OCI-LY1 (cell line): ENCODE results near the gene CENPU.

ENCODE experiments used
- H2AFZ ChIP-seq: fragments of 200-600 bp; sonication (generic), shearing (Covaris generic); 2 replicates; pipeline ENCODE4 v1.6.0; 2014; ENCODE audit warnings: antibody characterized with exemption, mild to moderate bottlenecking, low read length
- H3F3A ChIP-seq: fragments of 200-600 bp; sonication (generic), shearing (Covaris generic); 2 replicates; pipeline ENCODE4 v1.6.0; 2014; ENCODE audit warnings: mild to moderate bottlenecking, antibody characterized with exemption, low read length, moderate library complexity; ENCODE audit not compliant: insufficient read depth
- H3K27ac ChIP-seq: fragments of 200-600 bp; sonication (generic); 2 replicates; pipeline ENCODE4 v1.5.1; 2014; ENCODE audit warnings: low read length, mixed run types, mild to moderate bottlenecking, low read depth; ENCODE audit not compliant: poor library complexity, severe bottlenecking
- H3K27me3 ChIP-seq: fragments of 200-600 bp; sonication (generic); 2 replicates; pipeline ENCODE4 v1.6.0; 2014; ENCODE audit warnings: antibody characterized with exemption, mild to moderate bottlenecking, low read length, moderate library complexity; ENCODE audit not compliant: insufficient read depth
- H3K36me3 ChIP-seq: fragments of 200-600 bp; sonication (generic); 2 replicates; pipeline ENCODE4 v1.6.1; 2014; ENCODE audit warnings: mild to moderate bottlenecking, antibody characterized with exemption, low read length, moderate library complexity, mixed read lengths; ENCODE audit not compliant: insufficient read depth
- H3K4me1 ChIP-seq: fragments of 200-600 bp; sonication (generic); 2 replicates; pipeline ENCODE4 v1.5.1; 2014; ENCODE audit warnings: mild to moderate bottlenecking, low read length, moderate library complexity; ENCODE audit not compliant: insufficient read depth, severe bottlenecking
- H3K4me2 ChIP-seq: fragments of 200-600 bp; sonication (generic), shearing (Covaris generic); 2 replicates; pipeline ENCODE4 v1.6.1; 2014; ENCODE audit warnings: low read length
- H3K4me3 ChIP-seq: fragments of 200-600 bp; sonication (generic); 2 replicates; pipeline ENCODE4 v1.5.1; 2014; ENCODE audit warnings: low read length, low read depth, mild to moderate bottlenecking, mixed read lengths; ENCODE audit not compliant: poor library complexity, severe bottlenecking
- H3K79me2 ChIP-seq: fragments of 200-600 bp; shearing (Covaris generic); 2 replicates; pipeline ENCODE4 v1.6.1; 2016; ENCODE audit warnings: mixed run types, low read length, mixed read lengths; ENCODE audit not compliant: insufficient read depth
- H3K9ac ChIP-seq: fragments of 200-600 bp; sonication (generic), shearing (Covaris generic); 2 replicates; pipeline ENCODE4 v1.6.1; 2014; ENCODE audit warnings: mild to moderate bottlenecking, low read length, mixed read lengths
- H3K9me2 ChIP-seq: fragments of 200-600 bp; sonication (generic), shearing (Covaris generic); 2 replicates; pipeline ENCODE4 v1.6.1; 2014; ENCODE audit warnings: low read depth, mild to moderate bottlenecking, low read length, mixed read lengths
- H3K9me3 ChIP-seq: fragments of 200-600 bp; shearing (Covaris generic); 2 replicates; pipeline ENCODE4 v1.6.1; 2014; ENCODE audit warnings: low read length, mixed read lengths
- H4K20me1 ChIP-seq: fragments of 200-600 bp; sonication (generic), shearing (Covaris generic); 2 replicates; pipeline ENCODE4 v1.6.0; 2016; ENCODE audit warnings: mild to moderate bottlenecking, low read length; ENCODE audit not compliant: insufficient read depth
- CTCF ChIP-seq: fragments of 200-600 bp; sonication (generic), shearing (Covaris generic); IDR thresholded peaks from 2 replicates; pipeline ENCODE4 v1.5.1; 2017; ENCODE audit warnings: mild to moderate bottlenecking, antibody characterized with exemption, low read length, moderate library complexity, mixed read lengths
- EZH2 ChIP-seq: fragments of 200-600 bp; sonication (generic), shearing (Covaris generic); IDR thresholded peaks from 2 replicates; pipeline ENCODE4 v1.8.0; 2017; ENCODE audit warnings: borderline replicate concordance, mixed run types, mild to moderate bottlenecking, antibody characterized with exemption, low read length, moderate library complexity, mixed read lengths

CENPU gene

GRCh38 chr4:184715526-184715925 is 18.4 kb downstream of the CENPU start:
- no peak overlapping the region for H2AFZ ChIP-seq
- H3K4me2 ChIP-seq: no peak overlapping the region
- H3K27me3 ChIP-seq: no peaks in the 10 kb centered on the region
- H3K36me3 ChIP-seq: peaks cover 100% of the 10 kb centered on the region
- H4K20me1 ChIP-seq: no peaks in the 10 kb centered on the region
- no peaks in the 10 kb centered on the region for H3K9me2 ChIP-seq
- H3K9ac ChIP-seq: no peak overlapping the region
- no peaks in the 10 kb centered on the region for H3K4me1 ChIP-seq
- H3K27ac ChIP-seq: no peak overlapping the region
- no peak overlapping the region for H3K4me3 ChIP-seq
- H3K79me2 ChIP-seq: 0 out of 2 replicates have a peak, but pooled peaks cover 6% of the 10 kb centered on the region
- TF ChIP-seq CTCF (no peak), EZH2 (no peak)
- no peaks in the 10 kb centered on the region for H3F3A ChIP-seq
- no peaks in the 10 kb centered on the region for H3K9me3 ChIP-seq

- no peak overlapping the region for H3K27ac ChIP-seq
- no peak overlapping the region for H3K4me2 ChIP-seq
- H3K36me3 ChIP-seq: peaks cover 100% of the 10 kb centered on the region
- no peaks in the 10 kb centered on the region for H3F3A ChIP-seq
- H3K9ac ChIP-seq: no peak overlapping the region
- H3K4me3 ChIP-seq: no peak overlapping the region
- H3K9me3 ChIP-seq: 0 out of 2 replicates have a peak, but pooled peaks cover 5% of the 10 kb centered on the region
- H2AFZ ChIP-seq: no peak overlapping the region
- H3K79me2 ChIP-seq: no peaks in the 10 kb centered on the region
- H3K9me2 ChIP-seq: no peaks in the 10 kb centered on the region
- no peaks in the 10 kb centered on the region for H4K20me1 ChIP-seq
- no peaks in the 10 kb centered on the region for H3K27me3 ChIP-seq
- TF ChIP-seq EZH2 (no peak), CTCF (no peak)
- H3K4me1 ChIP-seq: no peaks in the 10 kb centered on the region
These were observed 20.0 kb downstream of the CENPU start for GRCh38 chr4:184713887-184714286.

- H3K27me3 ChIP-seq: no peaks in the 10 kb centered on the region
- no peak overlapping the region for H2AFZ ChIP-seq
- no peak overlapping the region for H3K27ac ChIP-seq
- H3K36me3 ChIP-seq: peaks cover 100% of the 10 kb centered on the region
- no peak overlapping the region for H3K4me2 ChIP-seq
- H3K9ac ChIP-seq: no peak overlapping the region
- no peaks in the 10 kb centered on the region for H3F3A ChIP-seq
- no peaks in the 10 kb centered on the region for H4K20me1 ChIP-seq
- H3K9me2 ChIP-seq: no peaks in the 10 kb centered on the region
- no peak overlapping the region for H3K4me3 ChIP-seq
- 0 out of 2 replicates have a peak, but pooled peaks cover 5% of the 10 kb centered on the region for H3K9me3 ChIP-seq
- no peaks in the 10 kb centered on the region for H3K4me1 ChIP-seq
- H3K79me2 ChIP-seq: no peaks in the 10 kb centered on the region
- TF ChIP-seq CTCF (no peak), EZH2 (no peak)
These were observed 21.6 kb downstream of the CENPU start for GRCh38 chr4:184712322-184712721.
